ENCODE measurements around the gene IL4. TPM values are rescaled to one million over a fixed set of nuclear protein-coding genes. Genes with fewer than 3 reads are reported as not detected.
A peak's percentile ranks its signal among the peaks of the same experiment; 100 is the strongest.

The IL4 gene
- total and polyA plus RNA-seq, 4 donors, result 0.43 TPM; not detected in 3

DNA sequence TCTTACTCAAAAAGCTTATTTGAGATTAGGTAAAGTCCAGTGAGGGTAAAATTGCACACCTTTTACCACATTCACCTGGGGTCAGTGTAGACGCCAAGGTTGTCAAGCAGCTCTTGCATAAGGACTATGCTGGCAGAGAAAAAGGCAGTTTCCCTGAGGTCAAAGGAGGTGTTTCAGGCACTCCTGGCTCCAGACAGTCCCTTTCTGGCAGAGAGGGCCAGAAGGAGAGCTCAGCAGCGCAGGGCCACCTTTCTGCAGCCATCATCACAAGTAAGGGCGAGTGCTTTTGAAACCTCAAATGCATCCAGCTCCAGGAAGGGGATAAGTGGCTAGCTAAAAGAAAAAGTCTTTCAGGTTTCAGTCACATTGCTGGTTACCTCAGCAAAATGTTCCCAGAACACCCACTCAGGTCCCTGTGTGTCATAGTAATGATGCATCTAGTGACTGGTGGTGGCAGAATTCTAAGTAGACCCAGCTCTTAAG is 32.5 kb upstream of the IL4 start:
- H3K9me3 ChIP-seq (ENCODE audit: control insufficient read depth, insufficient read depth, low read length), result no peaks in the 10 kb centered on the region
- no peak for DNase-seq (ENCODE audit: low read depth in 4 of 6, low spot score in 6 of 6)
- H3K4me1 ChIP-seq (ENCODE audit: control insufficient read depth, insufficient read depth, low read length), result no peaks in the 10 kb centered on the region
- H3K27ac ChIP-seq (ENCODE audit: low read depth, low read length), result no peak overlapping the region
- no peaks in the 10 kb centered on the region for H3K27me3 ChIP-seq (ENCODE audit: control insufficient read depth, insufficient read depth, low read length)
- no peak overlapping the region for H3K4me3 ChIP-seq (ENCODE audit: low read depth, low read length)
- peaks cover 21% of the 10 kb centered on the region for H3K36me3 ChIP-seq (ENCODE audit: control insufficient read depth, insufficient read depth, low read length)
- 100% methylated on average over 1 of the region's 3 CpGs for WGBS (ENCODE audit: insufficient coverage)

DNA sequence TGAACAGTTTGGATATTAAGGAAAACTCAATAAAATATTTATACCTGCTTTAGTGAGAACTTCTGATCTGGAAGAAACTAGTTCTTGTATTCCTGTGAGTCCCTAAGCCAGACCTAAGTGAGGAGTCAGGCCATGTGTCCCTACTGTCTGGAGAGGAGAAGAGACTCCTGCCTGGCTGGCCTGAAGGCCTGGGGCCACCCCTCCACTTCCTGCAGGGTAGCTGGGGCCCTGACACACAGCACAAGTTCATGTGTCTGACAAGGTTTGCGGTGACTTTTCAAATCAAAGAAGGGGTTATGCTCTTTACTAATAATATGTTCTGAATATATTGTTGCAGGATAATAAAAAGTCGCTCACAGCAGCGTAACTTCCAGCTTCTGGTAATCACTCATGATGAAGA is 31.9 kb upstream of the IL4 start:
- H3K27ac ChIP-seq (ENCODE audit: low read depth, low read length), result no peak overlapping the region
- WGBS (ENCODE audit: insufficient coverage), result 100% methylated on average over 2 of the region's 3 CpGs
- H3K9me3 ChIP-seq (ENCODE audit: control insufficient read depth, insufficient read depth, low read length), result no peaks in the 10 kb centered on the region
- no peaks in the 10 kb centered on the region for H3K4me1 ChIP-seq (ENCODE audit: control insufficient read depth, insufficient read depth, low read length)
- peaks cover 21% of the 10 kb centered on the region for H3K36me3 ChIP-seq (ENCODE audit: control insufficient read depth, insufficient read depth, low read length)
- H3K4me3 ChIP-seq (ENCODE audit: low read depth, low read length), result no peak overlapping the region
- no peaks in the 10 kb centered on the region for H3K27me3 ChIP-seq (ENCODE audit: control insufficient read depth, insufficient read depth, low read length)
- no peak for DNase-seq (ENCODE audit: low read depth in 4 of 6, low spot score in 6 of 6)

DNA sequence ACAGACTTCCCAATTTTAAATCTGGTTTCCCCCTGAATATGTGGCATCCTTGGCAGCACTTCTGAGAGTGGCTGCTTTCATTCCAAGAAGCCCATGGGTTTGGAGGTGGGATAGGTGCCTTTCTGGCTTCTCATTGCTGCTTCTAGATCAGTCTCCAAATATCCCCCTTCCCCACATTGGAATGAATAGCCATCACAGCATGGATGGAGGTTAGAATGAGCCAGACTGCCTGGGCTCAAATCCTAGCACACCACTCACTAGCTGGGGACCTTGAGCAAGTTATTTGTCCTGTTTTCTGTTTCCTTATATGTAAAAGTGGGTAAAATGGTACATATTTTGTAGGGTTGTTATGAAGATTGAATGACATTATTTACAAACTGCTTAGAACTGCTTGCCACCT is 29.6 kb upstream of the IL4 start:
- no peak overlapping the region for H3K27ac ChIP-seq (ENCODE audit: low read depth, low read length)
- no peak for DNase-seq (ENCODE audit: low read depth in 4 of 6, low spot score in 6 of 6)
- H3K4me3 ChIP-seq (ENCODE audit: low read depth, low read length), result no peak overlapping the region
- H3K36me3 ChIP-seq (ENCODE audit: control insufficient read depth, insufficient read depth, low read length), result peaks cover 11% of the 10 kb centered on the region
- no peaks in the 10 kb centered on the region for H3K27me3 ChIP-seq (ENCODE audit: control insufficient read depth, insufficient read depth, low read length)
- H3K4me1 ChIP-seq (ENCODE audit: control insufficient read depth, insufficient read depth, low read length), result no peaks in the 10 kb centered on the region
- H3K9me3 ChIP-seq (ENCODE audit: control insufficient read depth, insufficient read depth, low read length), result peaks cover 4% of the 10 kb centered on the region

DNA sequence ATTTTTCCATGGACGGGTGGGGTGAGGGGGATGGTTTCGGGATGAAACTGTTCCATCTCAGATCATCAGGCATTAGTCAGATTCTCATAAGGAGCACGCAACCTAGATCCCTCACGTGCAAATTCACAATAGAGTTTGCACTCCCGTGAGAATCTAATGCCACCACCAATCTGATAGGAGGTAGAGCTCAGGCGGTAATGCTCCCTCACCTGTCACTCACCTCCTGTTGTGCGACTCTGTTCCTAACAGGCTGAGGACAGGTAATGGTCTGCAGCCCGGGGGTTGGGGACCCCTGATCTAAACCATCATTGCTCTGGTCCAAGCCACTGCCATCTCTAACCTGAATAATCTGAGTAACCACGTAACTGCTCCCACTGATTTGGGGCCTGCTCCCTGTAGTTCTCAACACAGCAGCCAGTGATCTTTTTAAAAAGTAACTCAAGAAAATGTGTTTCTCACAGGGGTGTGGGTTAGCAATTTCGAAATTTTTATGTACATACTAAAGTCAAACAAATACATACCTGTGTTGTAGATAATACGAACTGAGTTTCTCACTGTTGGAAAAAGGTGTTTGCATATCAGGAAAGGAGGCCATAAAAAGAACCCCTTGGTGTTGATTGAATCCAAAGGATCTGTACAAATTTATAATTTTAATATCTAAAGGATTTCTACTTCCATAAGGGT is 27.1 kb upstream of the IL4 start:
- Histone ChIP-seq H3K36me3 (ENCODE audit: control insufficient read depth, insufficient read depth, low read length) (peaks cover 3% of the 10 kb centered on the region), H3K4me3 (ENCODE audit: low read depth, low read length) (no peak overlapping the region), H3K27me3 (ENCODE audit: control insufficient read depth, insufficient read depth, low read length) (no peaks in the 10 kb centered on the region), H3K4me1 (ENCODE audit: control insufficient read depth, insufficient read depth, low read length) (no peaks in the 10 kb centered on the region), H3K9me3 (ENCODE audit: control insufficient read depth, insufficient read depth, low read length) (peaks cover 4% of the 10 kb centered on the region), H3K27ac (ENCODE audit: low read depth, low read length) (no peak overlapping the region)
- 91% methylated on average over 7 of the region's 11 CpGs for WGBS (ENCODE audit: insufficient coverage)
- no peak for DNase-seq (ENCODE audit: low read depth in 4 of 6, low spot score in 6 of 6)

DNA sequence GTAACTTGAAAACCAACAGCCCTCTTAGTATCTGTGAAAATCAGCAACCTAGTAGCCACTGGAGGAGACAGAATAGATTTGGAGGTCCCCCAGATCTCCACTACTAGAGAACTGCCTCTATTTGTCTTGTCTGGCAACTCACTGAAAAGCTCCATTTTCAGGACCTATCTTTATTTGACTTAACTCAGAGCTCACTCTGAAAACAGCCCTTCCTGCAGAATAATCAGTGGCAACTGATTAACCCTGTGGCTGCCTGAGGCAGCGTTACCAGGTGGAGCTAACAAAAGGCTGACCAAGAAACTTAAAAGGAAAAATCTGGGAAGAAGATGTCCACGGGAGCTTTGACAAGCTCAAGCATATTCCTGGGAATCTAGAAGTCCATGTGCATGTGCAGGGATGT is 26.3 kb upstream of the IL4 start:
- no peak for DNase-seq (ENCODE audit: low read depth in 4 of 6, low spot score in 6 of 6)
- Histone ChIP-seq H3K36me3 (ENCODE audit: control insufficient read depth, insufficient read depth, low read length) (no peaks in the 10 kb centered on the region), H3K4me3 (ENCODE audit: low read depth, low read length) (no peak overlapping the region), H3K27ac (ENCODE audit: low read depth, low read length) (no peak overlapping the region), H3K4me1 (ENCODE audit: control insufficient read depth, insufficient read depth, low read length) (no peaks in the 10 kb centered on the region), H3K9me3 (ENCODE audit: control insufficient read depth, insufficient read depth, low read length) (peaks cover 4% of the 10 kb centered on the region), H3K27me3 (ENCODE audit: control insufficient read depth, insufficient read depth, low read length) (no peaks in the 10 kb centered on the region)
- WGBS (ENCODE audit: insufficient coverage), result 96% methylated on average over 2 of the region's 2 CpGs

DNA sequence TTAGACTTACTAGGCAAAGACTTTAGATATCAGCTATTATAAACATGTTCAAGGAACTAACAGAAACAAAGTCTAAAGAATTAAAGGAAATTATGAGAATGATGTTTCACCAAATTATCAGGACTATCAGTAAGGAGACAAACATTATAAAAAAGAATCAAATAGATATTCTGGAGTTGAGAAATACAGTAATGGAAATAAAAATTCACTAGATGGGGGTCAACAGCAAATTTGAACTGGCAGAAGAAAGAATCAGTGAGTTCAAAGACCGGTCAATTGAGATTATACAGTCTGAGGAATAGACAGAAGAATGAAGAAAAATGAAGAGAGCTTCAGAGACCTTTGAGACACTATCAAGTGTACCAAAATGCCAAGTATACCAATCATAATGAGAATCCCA is 25.4 kb upstream of the IL4 start:
- no peak overlapping the region for H3K4me3 ChIP-seq (ENCODE audit: low read depth, low read length)
- WGBS (ENCODE audit: insufficient coverage), result 100% methylated on average over 1 of the region's 1 CpG
- H3K27ac ChIP-seq (ENCODE audit: low read depth, low read length), result no peak overlapping the region
- no peak for DNase-seq (ENCODE audit: low read depth in 4 of 6, low spot score in 6 of 6)
- no peaks in the 10 kb centered on the region for H3K4me1 ChIP-seq (ENCODE audit: control insufficient read depth, insufficient read depth, low read length)
- no peaks in the 10 kb centered on the region for H3K36me3 ChIP-seq (ENCODE audit: control insufficient read depth, insufficient read depth, low read length)
- peaks cover 4% of the 10 kb centered on the region for H3K9me3 ChIP-seq (ENCODE audit: control insufficient read depth, insufficient read depth, low read length)
- H3K27me3 ChIP-seq (ENCODE audit: control insufficient read depth, insufficient read depth, low read length), result no peaks in the 10 kb centered on the region

DNA sequence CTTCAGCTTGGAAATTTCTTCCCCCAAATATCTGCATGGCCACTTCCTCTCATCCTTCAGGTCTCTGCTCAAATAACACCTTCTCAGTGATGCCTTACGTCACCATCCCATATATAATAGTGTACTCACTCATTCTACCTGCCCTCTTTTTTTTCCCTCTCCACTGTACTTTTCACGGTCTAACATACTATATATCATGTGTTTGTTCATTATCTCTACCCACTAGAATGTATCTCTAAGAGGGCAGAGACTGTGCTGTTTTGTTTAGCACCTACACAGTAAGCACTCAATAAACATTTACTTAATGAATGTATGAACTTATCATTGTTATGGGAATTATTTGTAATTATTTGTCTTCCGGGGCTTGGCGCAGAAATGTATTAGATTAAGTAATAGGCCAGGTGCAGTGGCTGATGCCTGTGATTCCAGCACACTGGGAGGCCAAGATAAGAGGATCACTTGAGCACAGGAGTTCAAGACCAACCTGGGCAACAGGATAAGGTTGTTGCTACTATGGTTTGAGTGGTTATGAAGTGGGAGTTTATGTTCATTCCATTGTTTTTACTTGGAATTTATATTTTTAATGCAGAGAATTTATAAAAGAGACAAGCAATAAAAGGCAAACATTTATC is 21.8 kb upstream of the IL4 start:
- no peak for DNase-seq (ENCODE audit: low read depth in 4 of 6, low spot score in 6 of 6)
- Histone ChIP-seq H3K4me3 (ENCODE audit: low read depth, low read length) (no peak overlapping the region), H3K27me3 (ENCODE audit: control insufficient read depth, insufficient read depth, low read length) (peaks cover 15% of the 10 kb centered on the region), H3K4me1 (ENCODE audit: control insufficient read depth, insufficient read depth, low read length) (peaks cover 11% of the 10 kb centered on the region), H3K27ac (ENCODE audit: low read depth, low read length) (no peak overlapping the region), H3K36me3 (ENCODE audit: control insufficient read depth, insufficient read depth, low read length) (no peaks in the 10 kb centered on the region), H3K9me3 (ENCODE audit: control insufficient read depth, insufficient read depth, low read length) (peaks cover 4% of the 10 kb centered on the region)
- WGBS (ENCODE audit: insufficient coverage), result 100% methylated on average over 1 of the region's 4 CpGs

DNA sequence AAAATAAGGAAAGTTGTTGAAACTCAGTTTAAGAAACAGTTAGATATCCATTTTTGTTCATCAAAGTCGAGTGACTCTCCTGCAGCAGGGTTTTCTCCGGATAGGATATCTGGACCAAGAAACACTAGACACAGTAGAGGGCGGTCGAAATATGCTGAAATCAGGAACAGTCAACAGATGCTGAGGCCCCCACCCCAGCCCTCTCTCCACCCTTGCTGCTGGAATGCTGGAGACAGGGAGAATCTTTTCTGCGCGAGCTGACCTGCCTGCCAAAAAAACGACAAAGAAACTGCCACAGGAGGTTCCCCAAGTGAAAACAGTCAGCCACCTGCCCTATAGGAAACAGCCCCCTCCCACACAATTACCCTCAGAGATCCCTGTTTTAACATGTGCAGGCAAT is 20.1 kb upstream of the IL4 start:
- H3K36me3 ChIP-seq (ENCODE audit: control insufficient read depth, insufficient read depth, low read length), result no peaks in the 10 kb centered on the region
- H3K27me3 ChIP-seq (ENCODE audit: control insufficient read depth, insufficient read depth, low read length), result peaks cover 15% of the 10 kb centered on the region
- no peak for DNase-seq (ENCODE audit: low read depth in 4 of 6, low spot score in 6 of 6)
- no peak overlapping the region for H3K27ac ChIP-seq (ENCODE audit: low read depth, low read length)
- no peak overlapping the region for H3K4me3 ChIP-seq (ENCODE audit: low read depth, low read length)
- peaks cover 2% of the 10 kb centered on the region for H3K9me3 ChIP-seq (ENCODE audit: control insufficient read depth, insufficient read depth, low read length)
- 40% methylated on average over 5 of the region's 7 CpGs for WGBS (ENCODE audit: insufficient coverage)
- H3K4me1 ChIP-seq (ENCODE audit: control insufficient read depth, insufficient read depth, low read length), result peaks cover 12% of the 10 kb centered on the region

DNA sequence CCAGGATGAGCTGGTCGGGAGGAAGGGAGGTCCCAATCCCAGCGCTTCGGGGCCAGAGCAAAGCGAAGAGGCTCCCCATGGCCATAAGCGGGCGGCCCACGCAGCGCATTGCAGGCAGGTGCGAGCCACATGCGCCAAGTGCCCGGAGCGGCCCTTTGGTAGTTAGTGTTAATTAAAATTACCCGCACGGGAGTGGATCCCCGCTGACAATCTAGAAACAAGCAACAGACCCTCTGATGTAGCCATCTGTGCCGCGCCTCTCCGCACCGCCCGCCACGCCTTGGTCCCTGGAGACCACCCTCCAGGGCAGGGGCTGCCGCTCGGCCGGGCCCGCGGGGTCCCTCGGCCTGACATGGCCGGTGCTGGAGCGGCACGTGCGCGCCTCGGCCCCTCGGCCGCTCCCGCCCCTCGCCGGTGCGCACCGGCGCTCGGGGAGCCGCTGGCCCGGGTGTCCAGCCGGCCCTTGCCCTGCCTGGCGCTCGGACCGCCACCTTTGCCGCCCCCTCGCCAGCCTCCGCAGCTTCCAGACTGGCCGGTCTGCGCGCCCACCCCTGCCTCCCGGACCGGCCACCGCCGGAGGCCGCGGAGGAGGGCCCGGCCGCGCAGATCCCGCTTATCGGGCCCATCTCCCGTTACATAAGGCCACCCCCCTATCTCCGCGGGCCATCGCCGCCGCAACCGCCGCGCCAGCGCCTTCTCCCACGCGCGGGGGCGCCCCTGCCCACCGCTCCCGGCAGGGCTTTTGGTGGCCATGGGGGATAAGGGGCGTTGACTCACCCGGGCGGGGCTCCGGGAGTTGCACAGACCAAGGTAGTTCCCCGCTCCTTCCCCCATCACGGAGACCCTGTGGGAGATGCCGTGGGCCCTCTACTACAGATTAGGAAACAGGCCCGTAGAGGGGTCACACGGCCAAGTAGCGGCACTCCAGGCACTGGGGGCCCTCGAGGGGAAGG is 17.7 kb upstream of the IL4 start:
- DNase-seq (ENCODE audit: low read depth in 4 of 6, low spot score in 6 of 6), result peak in 3 of 6 donors; percentile 19 to 68 (median 53)

More for the DNA sequence above, 17.7 kb upstream of the IL4 start:
- Histone ChIP-seq H3K4me3 (ENCODE audit: low read depth, low read length) (peak overlapping the region; percentile 12), H3K36me3 (ENCODE audit: control insufficient read depth, insufficient read depth, low read length) (no peaks in the 10 kb centered on the region), H3K9me3 (ENCODE audit: control insufficient read depth, insufficient read depth, low read length) (no peaks in the 10 kb centered on the region), H3K27me3 (ENCODE audit: control insufficient read depth, insufficient read depth, low read length) (peaks cover 15% of the 10 kb centered on the region), H3K4me1 (ENCODE audit: control insufficient read depth, insufficient read depth, low read length) (peaks cover 12% of the 10 kb centered on the region), H3K27ac (ENCODE audit: low read depth, low read length) (no peak overlapping the region)
- 2% methylated on average over 90 of the region's 92 CpGs for WGBS (ENCODE audit: insufficient coverage)
